ENCODE results near the gene C16orf95.
"Not testable (repeated sequence)": the region's sequence is repeated elsewhere in the genome, so short reads cannot be mapped to it uniquely, and the experiment has no call there.

C16orf95 gene, protein sequence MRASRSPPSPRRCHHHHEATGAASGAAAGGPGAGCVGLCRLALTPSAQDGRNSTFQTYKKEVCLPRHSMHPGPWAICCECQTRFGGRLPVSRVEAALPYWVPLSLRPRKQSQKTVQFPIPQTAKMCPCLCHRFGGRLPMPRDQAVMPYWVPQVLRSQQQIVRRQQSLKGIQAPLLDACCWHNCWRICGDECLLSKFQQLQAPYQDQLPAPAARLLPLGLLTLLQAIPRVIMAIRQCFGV

DNA sequence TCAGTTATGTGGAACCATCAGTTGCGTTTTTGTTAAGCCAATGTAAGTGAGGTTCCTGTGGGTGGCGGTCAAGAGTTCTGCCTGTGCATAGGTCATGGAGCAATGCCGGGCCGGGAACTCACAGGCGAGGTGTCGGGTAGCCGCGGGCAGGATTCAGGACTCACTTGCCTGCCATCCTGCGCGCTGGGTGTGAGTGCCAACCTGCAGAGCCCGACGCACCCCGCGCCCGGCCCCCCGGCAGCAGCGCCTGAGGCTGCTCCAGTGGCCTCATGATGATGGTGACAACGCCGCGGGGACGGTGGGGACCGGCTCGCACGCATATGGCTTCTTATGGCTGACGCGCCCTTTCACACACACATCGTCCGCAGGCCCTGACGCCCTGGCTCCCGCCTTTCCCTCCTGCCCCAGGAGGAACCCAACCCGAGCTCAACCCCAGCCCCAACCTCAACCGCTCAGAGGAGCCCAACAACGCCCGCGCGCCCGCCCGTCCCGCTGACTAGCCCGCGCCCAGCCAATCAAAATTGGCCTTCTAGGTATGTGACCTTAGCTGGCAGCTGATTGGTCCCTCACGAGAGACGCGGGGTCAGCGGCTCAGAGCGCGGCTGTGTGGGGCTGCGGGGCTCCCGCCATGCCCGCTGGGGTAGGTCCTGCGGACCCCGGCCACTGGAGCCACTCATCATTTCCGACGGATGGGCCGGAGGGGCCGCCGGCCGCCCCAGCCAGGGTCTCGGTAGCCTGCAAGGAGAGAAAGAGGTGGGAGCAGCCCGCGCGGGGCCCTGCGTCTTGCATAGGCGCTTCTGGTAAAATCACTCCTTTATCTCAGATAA is at the start of gene C16orf95:
TSS of gene C16orf95 (minus strand) at position 470 of the 827 bp plus-strand sequence. CDS start at position 320, 150 bp downstream.
- DNase-seq: peak; percentile 97

DNA sequence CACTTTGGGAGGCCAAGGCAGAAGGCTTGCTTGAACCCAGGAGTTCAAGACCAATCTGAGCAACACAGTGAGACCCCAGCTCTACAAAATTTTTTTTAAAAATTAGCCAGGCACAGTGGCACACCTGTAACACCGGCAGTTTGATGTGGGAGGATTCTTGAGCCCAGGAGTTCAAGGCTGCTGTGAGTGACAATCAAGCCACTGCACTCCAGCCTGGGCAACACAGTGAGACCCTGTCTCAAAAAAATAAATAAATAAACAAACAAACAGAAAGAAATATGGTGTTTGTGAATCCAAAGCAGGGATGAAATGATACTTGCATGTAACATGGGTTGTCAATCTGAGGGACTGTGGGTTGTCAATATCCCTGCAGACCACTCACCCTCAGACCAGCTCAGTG is 49.7 kb upstream of the C16orf95 start:
- no peak for DNase-seq

DNA sequence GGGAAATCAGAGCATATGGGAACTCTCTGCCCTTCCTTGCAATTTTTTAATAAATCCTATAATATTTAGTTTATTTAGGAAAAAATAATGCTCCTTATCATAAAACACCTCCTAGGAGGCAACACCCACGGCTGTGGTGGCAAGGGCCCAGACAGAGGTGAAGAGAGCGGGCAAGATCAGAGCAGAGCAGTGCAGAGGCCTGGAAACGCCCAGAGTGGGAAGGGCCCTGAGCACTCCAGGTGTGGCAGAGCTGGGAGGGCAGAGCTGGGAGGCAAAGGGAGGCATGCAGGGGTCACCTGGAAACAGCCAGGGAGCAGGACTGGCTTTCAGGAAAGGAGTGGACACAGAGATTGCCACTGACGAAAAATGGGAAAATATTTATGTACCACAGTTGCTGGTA is 49.1 kb upstream of the C16orf95 start:
- DNase-seq: no peak

DNA sequence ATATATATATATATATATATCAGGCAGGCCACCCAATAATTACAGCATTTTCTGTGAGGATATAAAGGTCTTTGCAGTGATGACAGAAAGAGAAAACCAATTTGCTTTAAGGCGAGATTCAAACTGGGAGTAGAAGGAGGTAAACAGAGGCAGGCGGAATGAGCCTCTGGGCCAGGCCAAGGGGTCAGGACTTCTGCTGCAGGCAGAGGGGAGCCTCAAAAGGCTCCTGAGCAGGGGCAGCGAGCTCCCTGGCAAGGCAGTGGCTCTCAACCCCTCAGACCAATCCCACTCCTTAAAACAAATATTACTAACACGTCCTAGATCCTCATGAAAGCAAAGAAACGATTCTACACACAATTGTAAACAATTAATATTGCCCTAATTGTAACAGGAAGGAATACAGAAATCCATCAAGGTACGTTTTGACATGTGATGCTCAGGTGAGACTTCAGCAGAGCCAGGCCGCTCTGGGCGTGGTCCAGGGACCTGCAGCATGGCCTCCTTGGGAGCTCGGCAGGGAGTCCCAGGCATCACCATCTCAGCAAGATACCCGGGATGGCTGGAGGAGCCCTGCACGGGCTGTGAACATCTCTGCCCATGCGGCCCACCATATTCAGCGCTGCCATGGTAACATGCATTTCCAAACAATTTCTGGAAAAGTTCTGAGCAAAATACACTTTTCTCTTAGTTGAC is 48.0 kb upstream of the C16orf95 start:
- DNase-seq: no peak

DNA sequence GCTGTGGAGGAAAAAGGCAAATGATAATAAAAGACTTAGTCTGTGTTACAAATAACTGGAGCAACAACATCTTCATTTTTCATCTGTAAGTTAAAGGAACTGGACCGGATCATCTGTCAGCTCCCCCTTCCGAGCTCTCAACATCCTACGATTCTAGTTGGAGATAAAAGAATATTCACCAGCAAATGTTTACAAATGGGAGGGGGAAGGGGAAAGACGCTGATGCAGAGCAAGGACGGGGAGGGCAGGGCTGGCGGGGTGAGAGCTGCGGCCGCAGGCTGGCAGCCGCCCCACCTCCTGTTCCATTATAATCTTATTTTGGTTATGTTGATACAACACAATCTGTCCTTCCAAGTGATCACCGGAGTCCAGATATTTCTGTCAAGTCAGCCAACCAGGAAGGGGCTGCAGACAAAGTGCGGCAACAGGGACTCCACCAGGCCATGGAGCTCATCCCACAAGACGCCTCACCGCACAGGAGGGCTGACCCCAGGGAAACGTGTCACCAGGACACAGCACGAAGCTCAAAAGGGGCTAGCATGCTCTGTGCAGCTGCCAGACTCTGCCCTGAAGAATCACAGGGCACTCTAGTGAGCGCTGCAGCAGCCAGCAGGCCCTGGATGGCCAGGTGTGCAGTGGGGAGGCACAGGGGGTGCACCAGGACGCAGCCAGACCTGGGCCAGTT is 46.7 kb upstream of the C16orf95 start:
- no peak for DNase-seq

DNA sequence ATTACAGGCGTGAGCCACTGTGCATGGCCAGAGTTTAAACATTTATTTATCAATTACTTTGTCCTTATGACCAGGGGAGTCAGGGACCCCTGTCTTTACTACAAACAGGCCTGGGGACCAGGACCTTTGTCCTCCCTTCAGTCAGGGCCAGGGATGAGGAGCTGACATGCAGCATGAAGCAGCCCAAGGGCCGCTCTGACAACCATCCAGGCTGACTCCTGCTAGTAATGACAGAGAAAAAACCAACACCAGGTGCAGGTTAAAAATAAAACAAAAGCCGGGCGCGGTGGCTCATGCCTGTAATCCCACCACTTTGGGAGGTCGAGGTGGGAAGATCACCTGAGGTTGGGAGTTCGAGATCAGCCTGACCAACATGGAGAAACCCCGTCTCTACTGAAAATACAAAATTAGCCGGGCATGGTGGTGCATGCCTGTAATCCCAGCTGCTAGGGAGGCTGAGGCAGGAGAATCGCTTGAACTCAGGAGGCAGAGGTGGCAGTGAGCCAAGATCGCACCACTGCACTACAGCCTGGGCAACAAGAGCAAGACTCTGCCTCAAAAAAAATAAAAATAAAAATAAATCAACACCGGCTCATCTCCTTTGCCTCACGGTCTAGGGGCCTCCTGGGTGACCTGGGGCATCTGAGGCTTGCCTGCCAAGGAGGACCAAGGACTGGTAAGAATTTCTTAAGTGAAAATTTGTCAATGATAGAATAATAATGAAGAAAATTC is 45.8 kb upstream of the C16orf95 start:
- DNase-seq: not testable (repeated sequence)

DNA sequence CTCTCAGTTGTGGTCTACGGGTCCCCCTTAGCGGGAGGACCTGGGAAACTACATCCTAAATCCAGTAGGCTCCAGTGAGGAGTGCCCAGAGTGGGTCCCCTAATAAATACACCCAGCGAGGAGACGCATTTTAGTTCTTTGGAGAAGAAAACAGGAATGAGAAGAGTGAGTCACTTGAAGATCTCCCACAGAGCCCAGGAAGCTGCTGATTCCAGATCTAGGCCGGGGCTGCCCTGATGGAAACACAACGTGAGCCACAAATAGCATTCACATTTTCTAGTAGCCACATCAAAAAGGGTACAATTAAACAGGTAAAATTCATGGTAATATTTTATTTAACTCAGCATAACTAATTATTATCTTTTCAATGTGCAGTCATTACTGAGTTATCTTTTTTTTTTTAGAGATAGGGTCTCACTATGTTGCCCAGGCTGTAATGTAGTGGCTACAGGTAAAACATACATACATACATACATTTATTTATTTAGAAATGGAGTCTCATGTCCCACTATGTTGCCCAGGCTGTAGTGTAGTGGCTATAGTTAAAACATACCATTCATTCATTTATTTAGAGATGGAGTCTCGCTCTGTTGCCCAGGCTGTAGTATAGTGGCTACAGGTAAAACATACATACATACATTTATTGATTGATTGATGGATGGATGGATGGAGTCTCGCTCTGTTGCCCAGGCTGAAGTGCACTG is 44.9 kb upstream of the C16orf95 start:
- no peak for DNase-seq

DNA sequence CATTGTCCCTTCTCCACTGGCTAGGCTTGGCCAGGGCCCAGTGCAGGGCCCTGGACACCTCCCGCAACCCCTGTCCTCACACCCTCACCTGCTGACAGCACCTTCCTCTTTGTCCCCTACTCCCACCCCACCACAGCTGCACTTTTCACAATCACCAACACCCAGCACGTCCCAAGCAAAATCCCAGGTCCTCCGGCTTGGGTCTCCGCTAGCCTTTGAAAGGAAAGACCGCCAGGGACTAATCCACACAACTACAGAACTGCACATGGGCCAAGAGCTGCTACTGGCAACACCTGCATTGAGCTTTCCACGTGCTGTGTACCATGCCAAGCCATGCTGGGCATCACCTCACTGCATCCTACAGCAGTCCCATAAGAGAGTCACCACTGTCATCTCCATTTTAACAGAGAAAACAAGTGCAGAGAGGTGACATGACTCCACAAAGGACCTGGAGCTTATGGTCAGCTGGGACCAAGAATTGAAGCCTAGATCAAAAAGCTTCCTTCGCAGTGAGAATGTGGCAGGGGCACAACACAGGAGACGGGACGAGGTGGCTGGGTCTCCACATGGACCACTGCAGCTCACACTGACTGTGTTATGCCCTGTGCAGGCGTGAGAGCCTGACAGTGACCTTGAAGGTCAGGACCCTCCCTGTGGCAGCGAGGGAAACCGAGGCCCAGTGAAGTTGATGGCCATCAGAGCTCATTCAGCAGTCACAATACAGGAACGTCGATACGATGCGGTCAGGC is 43.8 kb upstream of the C16orf95 start:
- no peak for DNase-seq

DNA sequence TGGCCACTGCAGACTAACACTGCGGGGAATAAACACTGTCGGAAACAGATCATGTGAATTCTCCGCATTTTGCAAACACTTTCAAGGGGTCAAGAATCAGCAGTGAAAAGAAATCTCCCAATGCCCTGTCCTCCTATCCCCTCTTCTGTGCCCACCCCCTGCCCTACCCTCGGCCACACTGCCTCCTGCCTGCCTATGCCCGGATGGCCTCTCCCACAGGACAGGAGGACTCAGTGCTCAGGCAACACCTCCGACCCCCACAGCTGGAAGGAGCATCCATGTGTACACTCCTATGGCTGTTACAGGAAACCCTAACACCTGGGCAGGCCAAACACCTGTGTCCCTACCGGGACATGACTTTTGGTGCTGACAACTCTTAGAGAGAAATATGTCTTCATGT is 41.9 kb upstream of the C16orf95 start:
- no peak for DNase-seq

DNA sequence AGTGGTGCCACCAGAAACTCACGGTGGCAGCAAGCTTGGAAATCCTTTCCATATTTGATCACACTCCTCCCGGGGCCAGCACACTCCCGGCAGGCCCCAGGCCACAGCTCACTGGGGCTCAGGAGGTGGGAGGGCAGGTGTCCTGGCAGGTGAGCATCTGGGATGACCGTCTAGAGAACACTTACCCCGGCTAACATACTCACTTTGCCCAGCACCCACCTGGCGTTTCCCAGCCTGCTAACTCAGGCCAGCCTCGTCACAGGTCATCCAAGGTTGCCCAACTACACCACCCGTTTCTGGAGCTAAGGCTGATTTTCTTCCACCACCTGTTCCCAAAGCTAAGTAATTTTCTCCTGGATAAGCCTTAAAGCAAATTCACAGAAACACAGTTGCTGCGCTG is 41.5 kb upstream of the C16orf95 start:
- no peak for DNase-seq

DNA sequence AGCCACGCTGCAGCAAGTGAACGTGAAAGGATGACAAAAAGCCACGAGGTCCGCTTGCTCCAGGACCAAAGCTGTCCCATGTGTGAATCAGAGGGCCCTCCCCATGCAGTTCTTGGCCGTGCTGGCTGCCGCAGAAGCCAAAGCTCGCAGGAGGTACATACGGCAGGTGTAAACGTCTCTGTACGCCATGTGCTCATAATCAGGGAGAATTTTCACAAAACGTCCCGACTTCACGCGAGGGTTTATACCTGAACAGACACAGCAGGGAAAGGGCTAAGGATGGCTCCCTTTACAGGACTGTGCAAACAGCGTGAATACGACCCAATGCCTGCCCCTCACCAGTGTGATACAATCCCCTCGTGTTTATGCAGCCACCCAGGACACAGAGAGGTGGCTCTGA is 41.1 kb upstream of the C16orf95 start:
- DNase-seq: no peak

DNA sequence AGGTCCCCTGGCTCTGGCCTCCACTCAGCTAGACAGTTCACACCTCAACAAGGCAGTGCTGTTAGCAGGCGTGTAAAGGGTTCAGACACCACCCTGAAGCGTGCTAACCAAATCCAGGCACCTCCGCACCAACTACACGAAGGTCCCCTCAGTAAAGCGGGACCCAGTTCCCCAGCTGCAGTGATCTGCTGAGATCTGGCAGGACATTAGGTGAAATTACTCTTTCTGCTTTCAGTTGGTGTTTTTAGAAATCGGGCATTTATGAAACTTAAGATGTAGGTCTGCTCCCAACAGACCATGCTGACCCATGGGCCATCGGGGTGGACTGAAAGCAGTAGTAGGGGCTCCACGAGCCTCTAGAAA is 39.3 kb upstream of the C16orf95 start:
- no peak for DNase-seq

DNA sequence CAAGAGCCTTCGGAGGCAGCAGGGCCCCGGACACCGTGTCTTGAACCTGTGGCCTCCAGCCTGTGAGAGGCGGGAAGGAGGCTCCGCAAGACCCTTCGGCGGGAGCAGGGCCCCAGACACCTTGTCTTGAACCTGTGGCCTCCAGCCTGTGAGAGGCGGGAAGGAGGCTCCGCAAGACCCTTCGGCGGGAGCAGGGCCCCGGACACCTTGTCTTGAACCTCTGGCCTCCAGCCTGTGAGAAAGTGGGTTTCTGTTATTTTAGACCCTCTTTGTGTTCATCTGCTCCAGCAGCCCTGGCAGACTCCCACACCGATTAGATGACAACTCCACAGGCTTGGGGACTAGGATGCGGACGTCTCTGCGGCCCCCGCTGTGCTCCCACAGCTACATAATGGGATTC is 36.4 kb upstream of the C16orf95 start:
- no peak for DNase-seq

DNA sequence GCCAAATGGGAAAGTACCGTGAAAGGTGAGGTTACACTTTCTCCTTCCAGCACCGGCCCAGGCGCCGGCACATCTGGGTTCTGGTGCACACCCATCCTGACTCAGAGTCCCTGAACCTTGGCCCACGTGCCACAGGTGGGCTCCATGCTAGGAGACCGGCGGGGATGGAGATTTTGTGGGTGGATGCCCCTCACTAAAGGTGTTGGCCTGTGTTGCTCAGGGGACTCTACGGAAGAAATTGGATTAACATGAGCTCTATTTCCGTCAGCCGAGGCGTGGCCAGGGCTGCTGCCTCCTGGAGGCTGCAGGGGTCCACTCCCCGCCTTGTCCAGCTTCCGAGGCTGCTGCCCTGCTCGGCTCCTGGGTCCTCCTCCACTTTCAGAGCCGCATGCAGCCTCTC is 35.6 kb upstream of the C16orf95 start:
- no peak for DNase-seq

DNA sequence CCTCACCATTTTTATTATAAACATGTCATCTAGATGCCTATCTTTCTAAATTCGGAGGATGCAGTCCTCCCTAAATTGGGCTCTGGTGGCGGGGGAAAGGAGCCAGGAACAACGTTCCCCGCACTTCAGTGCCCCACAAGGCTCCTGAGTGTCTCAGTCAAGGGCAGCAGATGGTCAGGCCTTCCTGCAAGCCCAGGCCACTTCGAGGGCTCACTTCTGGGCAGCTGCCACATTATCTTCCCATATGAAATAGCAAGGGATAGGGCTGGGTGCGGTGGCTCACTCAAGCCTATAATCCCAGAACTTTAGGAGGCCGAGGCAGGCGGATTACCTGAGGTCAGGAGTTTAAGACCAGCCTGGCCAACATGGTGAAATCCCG is 34.1 kb upstream of the C16orf95 start:
- no peak for DNase-seq

DNA sequence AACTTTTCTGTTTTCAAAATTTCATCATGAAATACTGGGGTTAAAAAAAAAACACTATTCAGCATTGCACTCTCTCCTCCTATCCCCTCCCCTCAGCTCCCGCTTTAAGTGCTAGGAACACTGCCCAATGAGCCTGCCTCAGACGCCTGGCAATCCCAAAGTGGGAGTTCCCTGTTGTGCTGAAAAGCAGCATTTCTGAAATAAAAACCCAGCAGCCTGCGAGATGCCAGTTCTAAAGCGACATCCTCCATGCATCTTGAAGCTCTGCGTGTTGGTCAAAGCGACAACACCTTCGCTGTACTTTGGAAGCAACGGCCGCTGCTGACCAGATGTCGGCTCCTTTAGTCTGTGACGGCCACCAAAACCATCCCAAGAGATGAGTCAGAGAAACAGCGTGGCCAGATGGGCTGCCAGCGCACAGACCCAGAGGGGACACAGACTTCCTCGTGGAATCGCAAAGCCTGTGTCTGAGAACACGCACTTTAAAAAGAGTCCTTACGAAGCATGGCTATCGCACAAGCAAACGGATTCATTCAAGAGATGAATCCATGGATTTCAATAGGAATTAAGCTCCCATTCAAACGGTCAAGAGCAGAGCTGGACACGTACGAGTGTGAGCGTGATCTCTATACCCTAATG is 33.6 kb upstream of the C16orf95 start:
- no peak for DNase-seq

DNA sequence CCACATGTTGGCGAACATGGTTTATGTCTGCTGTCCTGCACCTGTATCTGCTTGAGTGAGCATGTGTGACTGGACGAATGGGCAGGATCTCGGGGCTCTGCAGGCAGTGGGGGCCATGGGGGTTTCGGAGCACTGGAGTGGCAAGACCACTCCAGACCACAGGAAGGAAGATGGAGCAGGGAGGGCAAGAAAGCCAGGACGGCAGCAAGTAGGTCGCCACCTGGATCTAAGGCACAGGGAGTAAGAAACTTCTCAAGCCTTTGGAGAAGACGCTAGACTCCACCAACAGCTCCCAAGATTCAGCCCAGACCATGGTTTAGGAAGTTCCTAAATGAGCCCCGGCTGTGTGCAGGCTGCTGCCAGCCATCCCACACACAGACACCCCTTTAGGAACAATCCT is 32.8 kb upstream of the C16orf95 start:
- no peak for DNase-seq

DNA sequence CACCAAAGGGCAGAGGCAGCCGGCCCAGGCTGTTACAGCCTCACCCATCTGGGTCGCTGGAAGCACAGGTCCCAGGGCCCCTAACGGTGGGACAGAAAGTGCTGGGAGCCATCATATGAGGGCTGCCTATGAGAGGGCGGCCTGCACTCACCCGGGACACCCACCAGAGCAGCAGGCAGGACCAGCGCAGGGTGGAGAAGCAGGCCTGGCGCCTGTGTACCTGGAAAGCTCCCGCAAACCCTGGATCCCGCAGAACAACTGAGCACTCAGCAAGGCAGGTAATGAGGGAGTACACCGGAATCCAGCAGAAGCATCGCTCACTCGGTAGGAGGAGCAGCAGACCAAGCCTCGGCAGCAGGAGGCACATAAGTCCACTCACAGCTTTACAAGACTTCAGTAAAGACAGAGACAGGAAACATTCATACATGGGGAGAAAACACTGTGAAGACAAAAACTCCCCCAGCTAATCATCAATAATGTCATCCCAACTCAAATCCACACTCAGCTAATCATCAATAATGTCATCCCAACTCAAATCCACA is 31.5 kb upstream of the C16orf95 start:
- no peak for DNase-seq

DNA sequence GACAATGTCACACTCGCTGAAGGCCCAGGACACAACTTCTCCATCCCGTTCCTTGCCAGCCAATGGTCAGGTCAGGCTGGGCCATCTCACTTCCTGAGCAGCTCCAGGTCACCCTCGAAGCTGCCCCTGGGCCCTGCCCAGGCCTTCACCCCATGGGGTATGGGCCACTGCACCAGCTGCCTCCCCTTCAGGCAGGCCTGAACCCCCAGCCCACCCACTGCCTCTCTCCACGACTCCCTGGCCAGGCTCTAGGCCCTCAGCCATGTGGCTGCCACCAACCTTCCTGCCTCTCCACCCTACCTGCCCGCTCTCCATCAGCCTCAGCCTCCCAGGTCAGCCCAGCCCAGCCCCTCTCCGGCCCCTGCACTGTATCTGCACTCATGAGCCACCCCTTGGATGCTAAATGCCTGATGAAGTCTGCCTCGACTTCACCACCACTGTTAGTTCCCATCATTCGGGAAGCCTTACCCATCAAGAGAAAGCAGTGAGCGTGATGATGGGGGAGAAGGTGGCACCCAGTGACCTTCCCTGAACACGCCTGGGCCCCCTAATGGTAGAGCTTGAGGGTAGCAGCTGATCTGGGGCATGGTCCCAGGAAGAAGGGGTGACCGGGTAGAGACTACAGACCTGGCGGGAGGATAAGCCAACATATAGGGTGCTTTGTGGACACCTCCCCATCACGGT is 30.9 kb upstream of the C16orf95 start:
- no peak for DNase-seq

DNA sequence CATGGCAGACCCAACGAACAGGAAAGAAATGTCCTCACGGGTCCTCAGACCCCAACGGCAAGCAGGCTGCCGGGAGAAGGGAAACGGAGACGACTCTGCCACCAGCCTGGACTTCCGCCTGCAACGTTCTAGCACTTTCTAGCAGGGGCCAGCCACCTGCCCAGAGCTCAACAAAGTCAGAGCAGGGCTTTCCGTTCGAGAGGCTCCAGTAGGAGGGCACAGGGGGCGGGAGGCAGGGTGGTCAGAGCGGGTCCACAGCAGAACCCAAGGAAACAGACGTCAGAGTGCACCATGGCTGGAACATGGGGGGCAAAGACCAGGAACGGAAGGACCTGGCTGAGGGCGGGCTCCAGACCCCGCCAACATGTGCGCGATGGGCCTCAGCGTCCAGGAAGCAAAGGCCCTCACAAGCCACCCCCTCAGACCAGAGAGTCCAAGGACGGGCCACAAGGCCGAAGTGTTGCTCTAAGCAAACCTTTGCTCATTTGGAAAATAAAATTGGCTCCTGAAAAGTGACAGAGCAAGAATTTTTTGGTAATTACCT is 29.4 kb upstream of the C16orf95 start:
- DNase-seq: no peak
